HG02884 (cell line): Measurements from ENCODE around the gene SGCE.

Experiments used
- ATAC-seq: cut with Tn5 transposase; IDR thresholded peaks from one replicate; pipeline ENCODE4 v1.9.1; 2021; ENCODE audit warnings: mild to moderate bottlenecking, moderate library complexity; ENCODE audit not compliant: unreplicated experiment

SGCE gene

GRCh38 chr7:94660006-94660405 is 4.1 kb upstream of the SGCE start:
- ATAC-seq, result no peak

- no peak for ATAC-seq
Measured at GRCh38 chr7:94658826-94659225, 2.9 kb upstream of the SGCE start.

DNA sequence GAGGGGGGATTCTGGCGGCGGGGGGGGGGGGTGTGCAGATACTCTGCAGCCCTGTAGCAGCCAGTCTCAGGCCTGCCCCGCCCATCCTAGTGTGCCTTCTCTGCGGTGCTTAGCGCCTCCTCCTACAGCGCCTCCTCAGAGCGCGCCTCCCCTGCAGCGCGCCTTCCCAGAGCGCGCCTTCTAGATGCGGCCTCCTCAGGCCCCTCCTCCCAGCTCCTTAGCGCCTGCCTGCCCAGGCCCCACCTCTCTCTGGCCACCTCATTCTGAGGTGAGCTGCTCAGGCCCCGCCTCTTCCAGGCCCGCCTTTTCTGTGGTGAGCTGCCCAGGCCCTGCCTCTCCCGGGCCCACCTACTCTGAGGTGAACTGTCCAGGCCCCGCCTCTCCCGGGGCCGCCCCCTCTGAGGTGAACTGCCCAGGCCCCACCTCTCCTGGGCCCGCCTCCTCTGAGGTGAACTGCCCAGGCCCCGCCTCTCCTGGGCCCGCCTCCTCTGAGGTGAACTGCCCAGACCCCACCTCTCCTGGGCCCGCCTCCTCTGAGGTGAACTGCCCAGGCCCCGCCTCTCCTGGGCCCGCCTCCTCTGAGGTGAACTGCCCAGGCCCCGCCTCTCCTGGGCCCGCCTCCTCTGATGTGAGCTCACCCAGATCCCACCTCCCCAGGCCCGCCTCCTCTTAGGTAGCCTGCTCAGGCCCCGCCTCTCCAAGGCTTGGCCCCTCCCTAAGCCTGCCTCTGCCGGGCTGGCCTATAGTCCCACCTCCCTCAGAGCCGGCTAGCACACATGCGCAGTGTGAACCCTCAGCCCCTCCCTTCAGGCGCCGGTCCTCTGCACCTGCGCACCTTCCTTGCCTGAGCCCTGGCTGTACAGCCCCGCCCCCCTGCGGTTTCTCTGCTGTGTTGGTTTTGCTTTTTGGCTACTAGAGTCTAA is 2.1 kb upstream of the SGCE start:
- peak; percentile 80 for ATAC-seq

DNA sequence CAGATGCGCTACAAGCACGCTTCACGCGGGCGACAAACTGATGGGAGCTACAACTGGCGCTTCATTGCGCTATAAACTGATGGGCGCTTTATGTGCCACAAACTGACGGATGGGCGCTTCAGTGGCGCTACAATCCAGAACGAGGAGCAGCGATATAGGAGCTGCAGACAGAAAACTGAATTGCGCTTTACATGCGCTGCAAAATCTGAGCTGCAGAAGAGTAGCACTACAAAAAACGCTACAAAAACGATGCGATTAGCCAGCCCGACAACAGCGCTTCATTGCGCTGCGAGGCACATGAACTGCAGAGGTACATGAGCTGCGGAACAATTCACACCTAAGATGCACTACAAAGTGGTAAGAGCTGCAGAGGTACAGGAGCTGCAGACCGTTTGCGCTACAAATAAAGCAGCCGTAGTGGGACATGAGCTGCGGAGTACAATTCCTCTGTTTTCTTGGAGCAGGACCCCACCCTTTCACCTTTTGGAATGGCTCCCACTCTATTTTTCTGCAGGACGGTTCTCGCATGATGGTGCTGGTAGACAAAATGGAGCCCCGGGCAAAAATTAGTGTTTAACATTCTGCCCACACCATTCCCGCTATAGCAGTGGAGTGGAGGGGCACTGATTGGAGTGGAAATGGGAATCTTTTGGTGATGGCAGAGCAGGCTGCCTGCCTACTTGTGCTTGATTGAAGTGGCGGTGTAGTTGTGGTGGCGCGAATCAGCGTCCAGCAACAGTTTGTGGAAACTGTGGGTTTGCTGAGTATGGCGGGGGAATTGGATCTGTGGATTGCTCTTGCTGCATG is 1.2 kb upstream of the SGCE start:
- ATAC-seq, result no peak

GRCh38 chr7:94656658-94656924 is 658 bp upstream of the SGCE start:
- ATAC-seq, result no peak

DNA sequence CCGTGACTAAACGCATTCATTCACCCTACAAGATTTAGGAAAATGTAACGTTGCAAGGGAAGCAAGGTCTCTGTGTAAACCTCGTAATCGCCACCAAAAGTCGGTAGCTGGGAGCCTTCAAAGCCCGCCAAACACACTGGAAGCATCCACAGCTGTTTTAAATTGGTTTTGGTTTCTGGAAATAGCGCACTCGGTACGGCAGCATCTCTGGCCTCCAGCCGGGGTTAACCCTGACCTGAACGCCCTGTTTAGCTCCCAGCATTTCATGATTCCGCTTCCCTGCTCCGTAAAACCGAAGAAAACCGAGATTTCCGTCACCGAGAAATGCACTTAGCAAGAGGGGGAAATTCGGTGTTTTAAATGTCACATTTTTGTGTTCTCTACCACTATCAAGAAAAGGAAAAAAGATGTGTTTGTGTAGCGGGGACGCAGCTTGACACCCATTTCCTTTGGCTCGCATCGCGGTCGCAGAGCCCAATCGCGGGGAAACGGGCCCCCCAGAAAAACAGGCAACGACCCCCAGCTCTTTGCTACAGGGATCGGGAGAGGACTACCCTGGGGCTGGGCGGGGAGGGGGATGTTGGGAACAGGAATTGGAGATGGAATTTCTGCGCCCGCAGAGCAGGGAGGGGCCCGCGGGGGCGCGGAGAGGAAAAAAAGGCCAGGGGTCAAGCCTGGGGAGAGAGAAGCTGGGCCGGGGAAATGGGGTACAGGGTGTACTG is 646 bp downstream of the SGCE start:
- no peak for ATAC-seq

DNA sequence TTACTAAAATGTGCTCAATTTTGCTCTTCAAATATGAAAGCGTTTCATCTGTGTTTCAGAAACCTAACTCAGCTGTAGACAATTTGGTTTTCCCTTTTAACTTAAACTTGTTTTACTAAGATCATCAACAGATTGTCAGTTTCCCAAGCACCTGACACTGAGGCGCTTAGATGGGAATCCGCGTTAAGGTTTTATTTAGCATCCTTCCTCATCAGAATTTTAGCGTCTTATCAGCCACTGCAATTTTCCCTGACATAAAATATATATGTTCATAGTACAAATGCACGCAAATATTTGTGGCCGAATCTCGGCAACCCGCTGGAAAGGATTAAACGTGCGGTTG is 1.2 kb downstream of the SGCE start:
- ATAC-seq, result no peak

DNA sequence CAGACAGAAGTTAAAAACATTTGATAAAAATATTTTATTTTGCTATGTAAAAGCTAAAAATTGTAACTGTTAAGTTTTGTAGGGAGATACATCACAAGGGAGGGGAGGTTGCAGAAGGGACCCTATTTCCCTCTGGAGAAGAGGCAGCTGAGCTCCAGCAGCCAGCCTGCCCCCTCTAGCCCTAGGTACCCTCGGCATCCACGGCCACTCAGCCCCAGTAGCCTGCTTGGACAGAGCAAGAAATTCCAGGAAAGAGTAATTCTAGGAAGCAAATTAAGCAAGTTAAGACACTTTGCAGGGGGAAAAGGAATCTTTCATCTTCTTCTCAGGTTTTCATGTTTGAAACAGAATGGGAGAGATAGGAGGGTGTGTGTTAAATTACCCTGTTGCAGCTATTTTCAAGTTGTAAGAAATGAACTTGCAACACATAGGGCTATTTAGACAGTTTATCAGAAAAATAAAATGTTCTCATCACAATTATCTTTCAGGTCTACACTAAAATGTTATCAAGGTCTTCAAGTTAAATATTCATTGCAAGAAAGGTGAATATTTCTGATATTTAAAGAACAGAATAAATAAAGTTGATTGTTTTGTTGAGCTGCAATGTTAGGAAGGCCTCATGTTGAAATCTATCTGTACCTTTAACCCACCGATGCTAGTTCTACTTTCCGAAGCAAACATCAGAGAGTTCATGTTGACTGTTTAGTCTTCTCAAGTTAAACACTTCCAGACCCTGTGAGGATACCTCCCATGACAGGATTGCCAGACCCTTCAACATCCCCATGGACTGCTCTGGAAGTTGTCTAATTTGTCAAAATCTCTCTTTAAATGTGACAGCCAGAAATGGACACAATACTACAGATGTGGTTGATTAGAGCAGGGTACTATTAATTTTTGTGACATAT is 5.5 kb downstream of the SGCE start:
- no peak for ATAC-seq

GRCh38 chr7:94649450-94649849 is 6.5 kb downstream of the SGCE start:
- peak; percentile 96 for ATAC-seq

- ATAC-seq, result no peak
Measured at GRCh38 chr7:94648731-94649130, 7.2 kb downstream of the SGCE start.

DNA sequence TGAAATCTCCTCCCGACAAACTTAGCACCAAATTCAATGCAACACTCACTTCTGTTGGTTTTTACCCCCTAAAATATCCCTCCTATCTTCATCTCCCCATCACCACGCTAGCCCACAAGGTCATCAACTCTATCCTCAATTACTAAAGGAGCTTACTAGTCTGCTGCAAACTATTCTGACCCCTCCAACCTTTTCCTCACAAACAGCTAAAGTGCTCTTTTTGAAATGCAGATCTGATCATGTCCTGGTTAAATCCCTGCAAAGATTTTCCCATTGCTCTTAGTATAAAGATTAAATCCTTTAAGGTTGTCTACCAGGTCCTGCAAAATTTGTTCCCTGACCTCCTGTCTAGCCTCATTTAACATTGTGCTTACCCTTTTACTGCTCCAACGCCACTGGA is 8.6 kb downstream of the SGCE start:
- ATAC-seq, result no peak

DNA sequence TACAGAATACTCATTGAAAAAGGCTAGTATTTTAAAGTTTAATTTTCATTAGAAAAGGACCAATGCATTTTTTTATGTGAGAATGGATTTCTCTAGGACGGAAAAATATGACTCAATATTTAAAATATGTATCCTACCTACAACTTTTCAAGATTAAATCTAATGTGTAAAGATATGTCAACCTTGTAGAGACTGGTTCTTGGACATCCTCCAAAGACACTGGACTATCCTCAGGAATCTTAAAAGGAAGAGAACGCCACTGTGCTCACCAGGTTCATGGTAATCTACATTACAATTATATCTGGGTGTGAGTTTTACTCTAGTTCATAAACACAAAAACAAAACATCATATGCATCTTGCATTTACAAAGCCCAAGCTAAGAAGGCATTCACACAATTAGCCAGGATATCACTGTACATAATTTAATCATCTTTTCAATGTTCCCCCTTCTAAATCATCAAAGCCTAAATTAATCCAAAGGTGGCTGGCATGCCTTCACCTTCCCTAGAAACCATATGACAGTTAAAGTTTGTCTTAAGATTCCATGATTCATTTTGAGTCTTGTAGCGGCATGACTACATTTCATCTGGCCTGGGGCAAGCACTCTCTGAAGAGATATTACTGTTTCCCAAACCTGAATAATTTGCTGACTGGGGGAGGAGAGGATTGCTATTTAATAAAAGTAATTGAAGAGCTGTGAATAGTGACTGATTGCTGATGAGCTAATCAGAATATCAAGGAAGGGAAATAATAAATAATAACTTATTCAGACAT is 12.0 kb downstream of the SGCE start:
- ATAC-seq, result no peak

- no peak for ATAC-seq
Measured at GRCh38 chr7:94642838-94643653, 12.9 kb downstream of the SGCE start.

DNA sequence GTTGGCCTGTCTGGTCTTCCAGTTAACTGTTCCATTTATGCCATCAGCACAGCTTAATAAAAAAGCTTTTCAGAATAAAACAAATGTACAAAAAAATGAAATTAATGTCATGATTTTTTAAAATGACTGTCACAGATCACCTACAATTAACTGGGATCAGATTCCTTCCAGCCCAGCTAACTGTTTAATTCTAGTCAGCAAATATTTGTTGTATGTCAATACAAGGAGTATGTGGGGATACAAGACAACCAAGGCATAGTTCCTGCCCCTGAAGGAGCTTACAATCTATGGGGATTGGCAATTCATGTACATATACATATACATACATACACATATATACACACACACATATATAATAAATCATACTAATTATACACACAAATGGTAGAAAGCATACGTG is 16.5 kb downstream of the SGCE start:
- ATAC-seq, result no peak

- ATAC-seq, result no peak
Measured at GRCh38 chr7:94635687-94636086, 20.2 kb downstream of the SGCE start.

DNA sequence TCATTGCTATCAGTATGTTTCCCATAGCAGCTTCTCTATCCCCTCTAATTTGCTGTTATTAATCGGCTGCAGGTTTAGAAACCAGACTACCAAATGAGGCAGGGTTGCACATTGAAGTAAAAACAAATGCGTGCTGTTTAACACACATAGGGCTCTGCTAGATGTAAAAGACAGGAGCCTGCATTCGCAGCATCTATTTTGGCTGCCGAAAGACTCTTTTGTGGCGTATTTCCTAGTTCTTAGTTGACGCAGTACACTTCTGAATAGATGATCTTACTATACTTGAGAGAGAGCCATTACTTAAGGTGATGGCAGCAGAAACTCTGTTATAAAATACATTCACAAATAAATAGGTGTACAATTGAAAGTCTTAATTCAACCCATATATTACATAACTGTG is 21.4 kb downstream of the SGCE start:
- ATAC-seq, result no peak

DNA sequence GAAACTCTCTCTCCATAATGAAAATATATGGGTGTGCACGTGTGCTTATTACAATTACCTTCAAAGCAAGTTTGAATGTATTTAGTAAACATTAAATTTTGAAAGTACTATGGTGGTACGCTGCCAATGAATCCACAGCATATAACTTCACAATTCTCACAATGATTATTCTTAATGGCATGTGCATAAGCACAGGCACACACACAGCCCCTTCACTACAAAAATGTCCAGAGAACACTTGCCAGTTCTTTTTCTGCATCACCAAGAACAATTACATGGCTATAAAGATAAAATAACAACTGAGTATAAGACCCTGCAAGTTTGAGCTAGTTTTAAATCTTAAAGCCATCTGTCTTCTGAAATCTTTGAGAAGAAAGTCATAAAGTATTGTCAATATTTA is 22.2 kb downstream of the SGCE start:
- no peak for ATAC-seq

DNA sequence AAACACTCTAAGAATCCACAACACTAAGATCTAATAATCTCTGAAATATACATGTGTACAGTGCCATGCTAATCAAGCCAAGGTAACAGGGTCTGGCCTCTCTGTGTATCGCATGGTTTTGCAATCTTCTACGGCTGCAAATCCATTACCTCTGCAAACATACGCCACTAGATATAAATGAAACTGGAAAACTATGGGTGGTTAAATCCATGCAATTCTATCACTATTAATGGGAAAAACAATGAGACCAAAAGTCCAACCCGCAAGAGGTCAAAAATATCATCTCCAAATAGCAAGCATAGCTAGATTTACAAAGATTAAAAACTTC is 23.0 kb downstream of the SGCE start:
- no peak for ATAC-seq

- ATAC-seq, result peak; percentile 61
Measured at GRCh38 chr7:94632338-94633013, 23.5 kb downstream of the SGCE start.
